ENCODE results near the gene GABRG3.

DNA sequence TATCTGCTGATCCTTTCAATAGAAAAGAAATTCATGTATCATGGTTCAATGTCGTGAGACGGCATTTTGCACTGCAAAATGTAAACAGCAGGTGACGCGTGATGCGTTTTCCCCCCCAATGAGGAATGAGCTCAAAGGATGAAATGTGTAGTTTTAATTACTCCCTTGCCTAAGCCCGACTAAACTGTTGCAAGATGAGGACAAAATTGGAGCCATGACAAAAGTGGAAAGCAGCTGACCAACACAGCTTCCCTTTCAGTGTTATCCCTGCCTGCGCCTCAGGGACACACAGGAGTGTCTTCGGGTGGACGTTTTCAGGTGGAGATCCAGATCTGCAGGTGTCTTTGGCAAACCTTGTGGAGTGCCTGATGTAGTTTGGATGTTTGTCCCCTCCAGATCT is 92.0 kb downstream of the GABRG3 start:
- no peak for TF ChIP-seq GABPA (IDR thresholded peaks at IDR 0.05; ENCODE audit: low read depth)
- TF ChIP-seq, protein P1, sequence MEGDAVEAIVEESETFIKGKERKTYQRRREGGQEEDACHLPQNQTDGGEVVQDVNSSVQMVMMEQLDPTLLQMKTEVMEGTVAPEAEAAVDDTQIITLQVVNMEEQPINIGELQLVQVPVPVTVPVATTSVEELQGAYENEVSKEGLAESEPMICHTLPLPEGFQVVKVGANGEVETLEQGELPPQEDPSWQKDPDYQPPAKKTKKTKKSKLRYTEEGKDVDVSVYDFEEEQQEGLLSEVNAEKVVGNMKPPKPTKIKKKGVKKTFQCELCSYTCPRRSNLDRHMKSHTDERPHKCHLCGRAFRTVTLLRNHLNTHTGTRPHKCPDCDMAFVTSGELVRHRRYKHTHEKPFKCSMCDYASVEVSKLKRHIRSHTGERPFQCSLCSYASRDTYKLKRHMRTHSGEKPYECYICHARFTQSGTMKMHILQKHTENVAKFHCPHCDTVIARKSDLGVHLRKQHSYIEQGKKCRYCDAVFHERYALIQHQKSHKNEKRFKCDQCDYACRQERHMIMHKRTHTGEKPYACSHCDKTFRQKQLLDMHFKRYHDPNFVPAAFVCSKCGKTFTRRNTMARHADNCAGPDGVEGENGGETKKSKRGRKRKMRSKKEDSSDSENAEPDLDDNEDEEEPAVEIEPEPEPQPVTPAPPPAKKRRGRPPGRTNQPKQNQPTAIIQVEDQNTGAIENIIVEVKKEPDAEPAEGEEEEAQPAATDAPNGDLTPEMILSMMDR (IDR thresholded peaks at IDR 0.05; ENCODE audit: insufficient read depth, low read length), result no peak

Data from HL-60 (cell line).